Lower lobe of right lung (tissue), 2 donors: ENCODE results near the gene PLSCR4. TPM values are rescaled to one million over a fixed set of nuclear protein-coding genes. Genes with fewer than 3 reads are reported as not detected.

Experiments
- ATAC-seq, 2 donors: fragments of 200-7000 bp; cut with Tn5 transposase; one replicate each; pipeline ENCODE4 v1.9.1; 2020 to 2022; ENCODE audit warnings: mild to moderate bottlenecking in 2 of 2, moderate library complexity in 2 of 2
- DNase-seq: peaks from one replicate; pipeline ENCODE4 v3.0.0-alpha.2; 2020
- H3K27ac ChIP-seq: fragments of 200-600 bp; one replicate; pipeline ENCODE4 v1.8.0; 2022
- H3K27me3 ChIP-seq: fragments of 200-600 bp; one replicate; pipeline ENCODE4 v1.8.0; 2022; ENCODE audit warnings: low read depth
- H3K36me3 ChIP-seq: fragments of 200-600 bp; one replicate; pipeline ENCODE4 v1.8.0; 2022; ENCODE audit warnings: mild to moderate bottlenecking
- H3K4me1 ChIP-seq: fragments of 200-600 bp; one replicate; pipeline ENCODE4 v1.8.0; 2022
- H3K4me3 ChIP-seq: fragments of 200-600 bp; one replicate; pipeline ENCODE4 v1.8.0; 2022; ENCODE audit warnings: mild to moderate bottlenecking
- H3K9me3 ChIP-seq: fragments of 200-600 bp; one replicate; pipeline ENCODE4 v1.8.0; 2022
- CTCF ChIP-seq: fragments of 200-600 bp; IDR thresholded peaks from one replicate; pipeline ENCODE4 v1.8.0; 2022; ENCODE audit warnings: antibody characterized with exemption, mild to moderate bottlenecking
- intact Hi-C: fragments of 100-400 bp; cut with DNase I; formaldehyde crosslinking; loops from one replicate; pipeline ENCODE4 v1.11.0; 2022
- total RNA-seq: library from RNA; stranded (reverse); fragmentation: NEBNext Ultra II Directional; extraction: Animal tissue kit (Norgen Biotek cat#: 25700); gene quantifications from one replicate; pipeline ENCODE4 v1.2.1, GENCODE V29; 2021
- donor health status: DM: no; HTN: yes; CAD: no; lungs with severe emphysema.

The PLSCR4 gene
- total RNA-seq, 1 donor from 2014 or later = 63.5 TPM

- Histone ChIP-seq H3K4me1 (no peaks in the 10 kb centered on the region), H3K27ac (no peak overlapping the region), H3K27me3 (no peaks in the 10 kb centered on the region), H3K9me3 (no peaks in the 10 kb centered on the region), H3K4me3 (no peak overlapping the region), H3K36me3 (no peaks in the 10 kb centered on the region)
- ATAC-seq (no peak), DNase-seq (no peak)
- no peak for TF ChIP-seq CTCF
- intact Hi-C loops = no loop called here
Measured at GRCh38 chr3:146271180-146271579, 20.3 kb upstream of the PLSCR4 start.

GRCh38 chr3:146269271-146269670 lies 18.4 kb upstream of the PLSCR4 start:
- intact Hi-C loops = no loop called here
- DNase-seq (no peak), ATAC-seq (no peak)
- no peak for TF ChIP-seq CTCF
- Histone ChIP-seq H3K9me3 (no peaks in the 10 kb centered on the region), H3K27me3 (no peaks in the 10 kb centered on the region), H3K36me3 (no peaks in the 10 kb centered on the region), H3K4me3 (no peak overlapping the region), H3K4me1 (no peaks in the 10 kb centered on the region), H3K27ac (no peak overlapping the region)

GRCh38 chr3:146268535-146269219 lies 17.8 kb upstream of the PLSCR4 start:
- no peaks in the 10 kb centered on the region for H3K4me1 ChIP-seq
- ATAC-seq (no peak), DNase-seq (no peak)
- no peaks in the 10 kb centered on the region for H3K27me3 ChIP-seq
- no peaks in the 10 kb centered on the region for H3K9me3 ChIP-seq
- no peak for TF ChIP-seq CTCF
- H3K36me3 ChIP-seq = no peaks in the 10 kb centered on the region
- no peak overlapping the region for H3K4me3 ChIP-seq
- intact Hi-C loops = no loop called here
- no peak overlapping the region for H3K27ac ChIP-seq

GRCh38 chr3:146265720-146266119 lies 14.8 kb upstream of the PLSCR4 start:
- no peak for DNase-seq
- no peak for TF ChIP-seq CTCF
- ATAC-seq = no peak
- H3K4me3 ChIP-seq = no peak overlapping the region
- H3K4me1 ChIP-seq = no peaks in the 10 kb centered on the region
- intact Hi-C loops = no loop called here
- no peaks in the 10 kb centered on the region for H3K36me3 ChIP-seq
- H3K27ac ChIP-seq = no peak overlapping the region
- H3K27me3 ChIP-seq = no peaks in the 10 kb centered on the region
- H3K9me3 ChIP-seq = no peaks in the 10 kb centered on the region

GRCh38 chr3:146262371-146263110 lies 11.6 kb upstream of the PLSCR4 start:
- DNase-seq (no peak), ATAC-seq (no peak)
- Histone ChIP-seq H3K27me3 (no peaks in the 10 kb centered on the region), H3K36me3 (no peaks in the 10 kb centered on the region), H3K9me3 (no peaks in the 10 kb centered on the region), H3K4me1 (no peaks in the 10 kb centered on the region), H3K4me3 (no peak overlapping the region), H3K27ac (no peak overlapping the region)
- intact Hi-C loops = no loop called here
- no peak for TF ChIP-seq CTCF
